ENCODE measurements around the gene ZMYND12. TPM values are rescaled to one million over a fixed set of nuclear protein-coding genes. Genes with fewer than 3 reads are reported as not detected.

Gene ZMYND12
- total and polyA plus RNA-seq, 9 donors: 0.72 to 11.5 (median 3.1) TPM

GRCh38 chr1:42454403-42454802 lies 1.4 kb downstream of the ZMYND12 start:
- no peak overlapping the region for H3K4me3 ChIP-seq
- intact Hi-C loops (cut with DNase I): no loop called here
- H3K27ac ChIP-seq: no peak overlapping the region
- TF ChIP-seq EP300 (IDR thresholded peaks at IDR 0.05) (no peak), POLR2A (IDR thresholded peaks at IDR 0.05) (no peak), CTCF (IDR thresholded peaks at IDR 0.05) (no peak)
- no peak for DNase-seq
- no peaks in the 10 kb centered on the region for H3K9me3 ChIP-seq
- H3K36me3 ChIP-seq: no peaks in the 10 kb centered on the region
- WGBS, 3 donors: 95 to 96% (median 95%) methylated on average over 5 of the region's 5 CpGs
- no peaks in the 10 kb centered on the region for H3K27me3 ChIP-seq
- H3K4me1 ChIP-seq (ENCODE audit: insufficient read depth): peaks cover 8% of the 10 kb centered on the region

DNA sequence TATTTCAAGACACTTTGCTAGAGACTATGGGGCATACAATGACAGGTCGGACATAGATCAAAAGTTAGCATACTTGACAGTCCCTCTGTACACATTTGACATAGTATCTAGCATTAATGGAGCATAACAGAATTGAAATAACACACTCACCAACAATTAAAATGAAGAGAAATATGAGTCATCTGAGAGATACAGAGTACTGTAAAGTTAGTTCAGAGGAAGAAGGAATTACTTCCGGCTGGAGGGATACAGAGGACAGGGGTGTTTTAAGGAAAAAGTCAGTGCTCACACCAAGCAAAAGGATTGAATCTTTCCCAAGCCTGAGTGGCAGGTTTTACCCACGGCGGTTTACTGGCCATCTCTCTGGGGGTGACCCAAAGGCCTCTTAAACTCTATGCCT lies 2.4 kb downstream of the ZMYND12 start:
- WGBS, 3 donors: 82 to 83% (median 82%) methylated on average over 4 of the region's 4 CpGs
- no peak for DNase-seq
- H3K27me3 ChIP-seq: no peaks in the 10 kb centered on the region
- H3K4me3 ChIP-seq: no peak overlapping the region
- intact Hi-C loops (cut with DNase I): no loop called here
- no peak overlapping the region for H3K27ac ChIP-seq
- no peaks in the 10 kb centered on the region for H3K9me3 ChIP-seq
- TF ChIP-seq POLR2A (IDR thresholded peaks at IDR 0.05) (no peak), EP300 (IDR thresholded peaks at IDR 0.05) (no peak), CTCF (IDR thresholded peaks at IDR 0.05) (no peak)
- H3K36me3 ChIP-seq: no peaks in the 10 kb centered on the region
- H3K4me1 ChIP-seq (ENCODE audit: insufficient read depth): peaks cover 8% of the 10 kb centered on the region

DNA sequence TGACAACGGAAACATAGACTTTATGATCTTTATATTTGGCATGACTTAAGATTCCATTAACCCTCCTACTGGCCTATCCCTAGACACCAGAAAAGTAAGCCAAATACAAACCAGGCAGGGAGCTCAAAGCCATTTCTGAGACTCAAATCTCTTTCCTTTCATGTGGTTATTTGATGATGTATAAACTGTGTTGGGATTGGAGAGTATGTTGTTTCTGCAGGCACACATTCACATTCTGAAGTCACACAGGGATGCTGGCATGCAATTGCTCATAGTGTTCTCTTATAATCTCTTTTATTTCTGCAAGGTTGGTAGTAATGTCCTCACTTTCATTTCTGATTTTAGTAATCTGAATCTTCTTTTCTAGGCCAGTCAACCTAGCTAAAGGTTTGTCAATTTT lies 5.8 kb downstream of the ZMYND12 start:
- H3K36me3 ChIP-seq: no peaks in the 10 kb centered on the region
- no peaks in the 10 kb centered on the region for H3K4me1 ChIP-seq (ENCODE audit: insufficient read depth)
- no peak for DNase-seq
- intact Hi-C loops (cut with DNase I): no loop called here
- H3K27ac ChIP-seq: no peak overlapping the region
- H3K27me3 ChIP-seq: no peaks in the 10 kb centered on the region
- no peak overlapping the region for H3K4me3 ChIP-seq
- H3K9me3 ChIP-seq: no peaks in the 10 kb centered on the region
- no peak for TF ChIP-seq POLR2A (IDR thresholded peaks at IDR 0.05)
- TF ChIP-seq CTCF (IDR thresholded peaks at IDR 0.05): no peak
- TF ChIP-seq EP300 (IDR thresholded peaks at IDR 0.05): no peak
- WGBS, 3 donors: 69 to 81% (median 71%) methylated on average over 1 of the region's 1 CpG

- no peaks in the 10 kb centered on the region for H3K27me3 ChIP-seq
- H3K36me3 ChIP-seq: no peaks in the 10 kb centered on the region
- H3K9me3 ChIP-seq: no peaks in the 10 kb centered on the region
- no peak for DNase-seq
- TF ChIP-seq POLR2A (IDR thresholded peaks at IDR 0.05): no peak
- H3K27ac ChIP-seq: no peak overlapping the region
- intact Hi-C loops (cut with DNase I): no loop called here
- H3K4me1 ChIP-seq (ENCODE audit: insufficient read depth): no peaks in the 10 kb centered on the region
- no peak overlapping the region for H3K4me3 ChIP-seq
Measured at GRCh38 chr1:42449256-42449655, 6.6 kb downstream of the ZMYND12 start.

GRCh38 chr1:42442662-42443061 lies 13.2 kb downstream of the ZMYND12 start:
- Histone ChIP-seq H3K4me3 (no peak overlapping the region), H3K36me3 (no peaks in the 10 kb centered on the region), H3K9me3 (no peaks in the 10 kb centered on the region), H3K27ac (no peak overlapping the region), H3K4me1 (ENCODE audit: insufficient read depth) (no peaks in the 10 kb centered on the region), H3K27me3 (no peaks in the 10 kb centered on the region)
- TF ChIP-seq CTCF (IDR thresholded peaks at IDR 0.05) (no peak), EP300 (IDR thresholded peaks at IDR 0.05) (no peak), POLR2A (IDR thresholded peaks at IDR 0.05) (no peak)
- WGBS, 3 donors: 34 to 44% (median 37%) methylated on average over 2 of the region's 2 CpGs
- intact Hi-C loops (cut with DNase I): no loop called here
- DNase-seq: no peak

Data from ovary (tissue), 9 donors.